ENCODE measurements around the gene RP2.

RP2 gene

GRCh38 chrX:46849933-46850332 is 13.1 kb downstream of the RP2 start:
- no peak for DNase-seq

GRCh38 chrX:46850771-46851170 is 13.9 kb downstream of the RP2 start:
- DNase-seq, result no peak

GRCh38 chrX:46856483-46856882 is 19.6 kb downstream of the RP2 start:
- no peak for DNase-seq

- no peak for DNase-seq
These were observed 23.7 kb downstream of the RP2 start for GRCh38 chrX:46860557-46860956.

GRCh38 chrX:46863072-46863471 is 26.2 kb downstream of the RP2 start:
- no peak for DNase-seq

- no peak for DNase-seq
These were observed 27.8 kb downstream of the RP2 start for GRCh38 chrX:46864606-46865005.

GRCh38 chrX:46865281-46865680 is 28.4 kb downstream of the RP2 start:
- peak; percentile 4 for DNase-seq

GRCh38 chrX:46866726-46867125 is 29.9 kb downstream of the RP2 start:
- DNase-seq, result no peak

- no peak for DNase-seq
These were observed 36.9 kb downstream of the RP2 start for GRCh38 chrX:46873746-46874145.

GRCh38 chrX:46876901-46877300 is 40.1 kb downstream of the RP2 start:
- DNase-seq, result no peak

- DNase-seq, result no peak
These were observed 45.4 kb downstream of the RP2 start for GRCh38 chrX:46882266-46882665.

GRCh38 chrX:46884799-46885198 is 48.0 kb downstream of the RP2 start:
- DNase-seq, result no peak

- DNase-seq, result no peak
These were observed 61.4 kb downstream of the RP2 start for GRCh38 chrX:46898207-46898606.

- DNase-seq, result peak; percentile 75
These were observed 66.8 kb downstream of the RP2 start for GRCh38 chrX:46903458-46904242.

- no peak for DNase-seq
These were observed 67.8 kb downstream of the RP2 start for GRCh38 chrX:46904626-46905025.

- no peak for DNase-seq
These were observed 73.6 kb downstream of the RP2 start for GRCh38 chrX:46910415-46910814.

- DNase-seq, result peak; percentile 79
These were observed 75.3 kb downstream of the RP2 start, which contains the start of gene JADE3 for GRCh38 chrX:46912098-46912602. Gene JADE3, plus strand, starts transcription at chrX:46912421. Its CDS starts 72,474 bp downstream, at chrX:46984895.

- DNase-seq, result peak; percentile 74
These were observed 76.0 kb downstream of the RP2 start for GRCh38 chrX:46912603-46913491.

- peak; percentile 40 for DNase-seq
These were observed 76.8 kb downstream of the RP2 start for GRCh38 chrX:46913667-46914066.

GRCh38 chrX:46916273-46916672 is 79.4 kb downstream of the RP2 start:
- no peak for DNase-seq

GRCh38 chrX:46917622-46918021 is 80.8 kb downstream of the RP2 start:
- no peak for DNase-seq

GRCh38 chrX:46918434-46918833 is 81.6 kb downstream of the RP2 start:
- DNase-seq, result no peak

GRCh38 chrX:46920235-46920634 is 83.4 kb downstream of the RP2 start:
- no peak for DNase-seq

- DNase-seq, result no peak
These were observed 85.8 kb downstream of the RP2 start for GRCh38 chrX:46922611-46923010.
